Loucy (cell line): Measurements from ENCODE around the gene SUCLG1.

ENCODE experiments used
- H2AFZ ChIP-seq: fragments of 200-600 bp; sonication (generic); 2 replicates; pipeline ENCODE4 v1.6.0; 2016; ENCODE audit warnings: antibody characterized with exemption, mild to moderate bottlenecking, low read length, moderate library complexity
- H3F3A ChIP-seq: fragments of 200-600 bp; 2 replicates; pipeline ENCODE4 v1.6.0; 2016; ENCODE audit warnings: antibody characterized with exemption, low read depth, mild to moderate bottlenecking
- H3K27me3 ChIP-seq: fragments of 200-600 bp; sonication (generic); 2 replicates; pipeline ENCODE4 v1.6.1; 2014; ENCODE audit warnings: low read length, mild to moderate bottlenecking; ENCODE audit not compliant: insufficient read depth, poor library complexity, severe bottlenecking
- H3K36me3 ChIP-seq: fragments of 200-600 bp; sonication (generic); 2 replicates; pipeline ENCODE4 v1.6.1; 2016; ENCODE audit warnings: low read length; ENCODE audit not compliant: insufficient read depth
- H3K4me1 ChIP-seq: fragments of 200-600 bp; sonication (generic); 2 replicates; pipeline ENCODE4 v1.5.1; 2014; ENCODE audit warnings: low read length, mild to moderate bottlenecking; ENCODE audit not compliant: insufficient read depth, poor library complexity, severe bottlenecking
- H3K4me2 ChIP-seq: fragments of 200-600 bp; sonication (generic); 2 replicates; pipeline ENCODE4 v1.6.0; 2014; ENCODE audit warnings: antibody characterized with exemption, low read length, low read depth, mild to moderate bottlenecking; ENCODE audit not compliant: poor library complexity, severe bottlenecking
- H3K4me3 ChIP-seq: fragments of 200-600 bp; sonication (generic); 2 replicates; pipeline ENCODE4 v1.5.1; 2014; ENCODE audit warnings: low read length, mild to moderate bottlenecking, mixed read lengths; ENCODE audit not compliant: poor library complexity, severe bottlenecking
- H3K79me2 ChIP-seq: fragments of 200-600 bp; sonication (generic); 2 replicates; pipeline ENCODE4 v1.6.1; 2014; ENCODE audit warnings: low read length; ENCODE audit not compliant: insufficient read depth
- H3K9ac ChIP-seq: fragments of 200-600 bp; sonication (generic); 2 replicates; pipeline ENCODE4 v1.6.0; 2014; ENCODE audit warnings: mild to moderate bottlenecking, low read depth, low read length, moderate library complexity; ENCODE audit not compliant: poor library complexity, severe bottlenecking
- H3K9me2 ChIP-seq: fragments of 200-600 bp; sonication (generic); replicated peaks from 2 replicates; pipeline ENCODE4 v1.6.1; 2016; ENCODE audit warnings: low read depth, low read length, mixed read lengths
- H3K9me3 ChIP-seq: fragments of 200-600 bp; sonication (generic); 2 replicates; pipeline ENCODE4 v1.6.1; 2014; ENCODE audit warnings: mild to moderate bottlenecking, antibody characterized with exemption, low read length, low read depth; ENCODE audit not compliant: insufficient read depth
- H4K20me1 ChIP-seq: fragments of 200-600 bp; sonication (generic); 2 replicates; pipeline ENCODE4 v1.6.0; 2014; ENCODE audit warnings: antibody characterized with exemption, low read length, mild to moderate bottlenecking; ENCODE audit not compliant: insufficient read depth, poor library complexity, severe bottlenecking
- CTCF ChIP-seq: fragments of 200-600 bp; sonication (generic); conservative IDR thresholded peaks from 2 replicates; pipeline ENCODE4 v1.5.1; 2014; ENCODE audit warnings: mild to moderate bottlenecking, antibody characterized with exemption, low read length
- EZH2phosphoT487 ChIP-seq: fragments of 200-600 bp; IDR thresholded peaks from 2 replicates; pipeline ENCODE4 v1.6.1; 2018; ENCODE audit warnings: antibody characterized with exemption, mild to moderate bottlenecking, moderate library complexity, borderline replicate concordance

Gene SUCLG1

GRCh38 chr2:84459018-84459943, at the start of gene SUCLG1:
TSS of gene SUCLG1 (minus strand) at chr2:84459280. CDS start at chr2:84459269, 11 bp downstream.
- Histone ChIP-seq H3K36me3 (no peaks in the 10 kb centered on the region), H3K79me2 (peaks cover 38% of the 10 kb centered on the region), H3K4me1 (peaks cover 29% of the 10 kb centered on the region), H3K9me2 (no peaks in the 10 kb centered on the region), H4K20me1 (peaks cover 17% of the 10 kb centered on the region), H3K4me3 (peak within 1 kb of the TSS; percentile 89), H3K4me2 (peak within 1 kb of the TSS; percentile 94), H3K9ac (peak within 1 kb of the TSS; percentile 88), H3K9me3 (no peaks in the 10 kb centered on the region), H3F3A (no peaks in the 10 kb centered on the region), H2AFZ (peak within 1 kb of the TSS; percentile 99), H3K27me3 (no peaks in the 10 kb centered on the region)
- TF ChIP-seq CTCF (no peak), EZH2phosphoT487 (no peak)

DNA sequence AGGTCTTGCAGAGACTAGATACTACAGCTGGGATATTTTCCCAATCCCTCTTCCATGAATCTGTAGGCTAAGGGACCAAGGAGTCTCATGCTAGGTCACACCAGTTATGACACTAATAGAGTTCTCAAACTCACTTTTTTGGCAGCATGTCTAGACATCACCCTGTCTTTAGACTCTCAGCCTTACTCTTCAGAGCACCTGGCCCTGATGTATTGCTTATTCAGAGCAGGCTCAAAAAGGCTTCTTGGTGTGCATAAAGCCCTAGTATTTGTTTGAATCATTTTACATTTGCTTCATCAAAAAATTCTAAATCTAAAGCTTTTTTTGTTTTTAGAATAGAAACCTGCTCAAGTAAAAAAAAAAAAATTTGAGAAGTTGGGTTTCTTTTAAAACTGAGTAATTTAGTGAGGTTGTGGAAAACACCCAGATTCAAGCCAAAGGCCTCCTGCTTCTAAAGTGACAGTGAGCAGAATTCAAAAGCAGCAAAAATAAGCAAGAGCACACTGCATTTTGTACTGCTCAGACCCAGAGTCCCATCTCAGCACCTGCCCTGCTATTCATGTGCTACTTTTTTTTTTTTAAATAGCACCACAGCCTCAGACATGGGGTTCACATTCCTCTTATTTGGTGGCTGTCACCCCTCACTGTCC, 39.2 kb upstream of the SUCLG1 start:
- H3K9ac ChIP-seq: no peak overlapping the region
- H2AFZ ChIP-seq: no peak overlapping the region
- H3K4me1 ChIP-seq: no peaks in the 10 kb centered on the region
- H3K4me3 ChIP-seq: no peak overlapping the region
- H3K9me2 ChIP-seq: no peaks in the 10 kb centered on the region
- no peaks in the 10 kb centered on the region for H4K20me1 ChIP-seq
- no peaks in the 10 kb centered on the region for H3F3A ChIP-seq
- H3K27me3 ChIP-seq: no peaks in the 10 kb centered on the region
- no peak overlapping the region for H3K4me2 ChIP-seq
- no peaks in the 10 kb centered on the region for H3K9me3 ChIP-seq
- no peaks in the 10 kb centered on the region for H3K79me2 ChIP-seq
- H3K36me3 ChIP-seq: no peaks in the 10 kb centered on the region
- TF ChIP-seq CTCF: no peak

DNA sequence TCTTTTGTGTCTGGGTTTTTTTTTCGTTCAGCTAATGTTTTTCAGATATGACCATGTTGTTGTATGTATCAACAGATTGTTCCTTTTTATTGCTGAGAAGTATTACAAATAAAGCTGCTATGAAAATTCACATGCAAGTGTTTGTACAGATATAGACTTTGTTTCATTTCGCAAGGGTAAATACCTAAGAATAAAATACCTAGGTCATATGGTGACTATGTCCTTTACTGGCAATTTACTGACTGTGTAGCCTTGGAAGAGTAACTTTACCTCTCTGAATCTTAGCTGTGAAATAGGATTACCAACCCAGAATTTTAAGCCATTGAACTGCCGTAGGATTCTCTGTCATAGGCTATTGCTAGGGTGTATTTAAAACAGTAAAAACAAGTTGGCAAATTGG, 38.2 kb upstream of the SUCLG1 start:
- Histone ChIP-seq H3K9ac (no peak overlapping the region), H3K27me3 (no peaks in the 10 kb centered on the region), H3K9me2 (no peaks in the 10 kb centered on the region), H3K4me3 (no peak overlapping the region), H3K4me2 (no peak overlapping the region), H3K4me1 (no peaks in the 10 kb centered on the region), H2AFZ (no peak overlapping the region), H3K36me3 (no peaks in the 10 kb centered on the region), H3K9me3 (no peaks in the 10 kb centered on the region), H4K20me1 (no peaks in the 10 kb centered on the region), H3K79me2 (no peaks in the 10 kb centered on the region), H3F3A (no peaks in the 10 kb centered on the region)
- TF ChIP-seq CTCF (no peak), EZH2phosphoT487 (no peak)
